NB4 (cell line): ENCODE data around the gene HNRNPDL.

ENCODE experiments used
- DNase-seq: peaks from one replicate; pipeline ENCODE4 v3.0.0; 2010; ENCODE audit warnings: low read depth
- H3K4me3 ChIP-seq: one replicate; pipeline ENCODE4 v1.5.1; 2011; ENCODE audit warnings: mild to moderate bottlenecking, low read depth, low read length, moderate library complexity
- MYC ChIP-seq: IDR thresholded peaks from 2 replicates; pipeline ENCODE4 v1.6.1; 2011; ENCODE audit warnings: low read depth, low read length
- POLR2A ChIP-seq: IDR thresholded peaks from 2 replicates; pipeline ENCODE4 v1.6.1; 2011; ENCODE audit warnings: mild to moderate bottlenecking; ENCODE audit not compliant: insufficient read length; ENCODE audit errors: extremely low read depth
- TF ChIP-seq, protein P1 (sequence below): IDR thresholded peaks from 2 replicates; pipeline ENCODE4 v1.6.1; 2011; ENCODE audit warnings: low read depth, low read length
- TF ChIP-seq, protein P2 (sequence below): IDR thresholded peaks from one replicate; pipeline ENCODE4 v1.5.1; 2012; ENCODE audit warnings: low read depth, low read length

The HNRNPDL gene

DNA sequence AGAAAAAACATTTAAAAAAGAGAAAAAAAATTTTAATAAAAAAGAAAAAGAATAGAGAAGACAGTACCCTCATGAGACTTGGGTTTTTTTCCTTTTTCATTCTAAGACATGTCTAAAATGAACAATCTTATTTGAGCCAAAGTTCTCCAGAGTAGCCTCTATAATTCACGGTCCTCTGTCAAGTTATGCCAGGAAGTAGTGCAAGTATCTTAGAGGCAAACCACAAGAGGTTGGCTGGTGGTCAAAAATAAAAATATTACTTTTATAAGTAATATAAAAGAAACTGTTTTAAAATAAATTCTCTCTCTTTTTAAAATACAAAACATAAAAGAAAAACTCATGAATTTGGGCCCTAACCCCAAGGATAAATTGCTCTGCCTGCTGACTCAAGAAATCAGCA is 26.5 kb downstream of the HNRNPDL start:
- TF ChIP-seq, protein P1, sequence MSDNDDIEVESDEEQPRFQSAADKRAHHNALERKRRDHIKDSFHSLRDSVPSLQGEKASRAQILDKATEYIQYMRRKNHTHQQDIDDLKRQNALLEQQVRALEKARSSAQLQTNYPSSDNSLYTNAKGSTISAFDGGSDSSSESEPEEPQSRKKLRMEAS, result no peak
- no peak for TF ChIP-seq MYC
- no peak for TF ChIP-seq POLR2A
- TF ChIP-seq, protein P2, sequence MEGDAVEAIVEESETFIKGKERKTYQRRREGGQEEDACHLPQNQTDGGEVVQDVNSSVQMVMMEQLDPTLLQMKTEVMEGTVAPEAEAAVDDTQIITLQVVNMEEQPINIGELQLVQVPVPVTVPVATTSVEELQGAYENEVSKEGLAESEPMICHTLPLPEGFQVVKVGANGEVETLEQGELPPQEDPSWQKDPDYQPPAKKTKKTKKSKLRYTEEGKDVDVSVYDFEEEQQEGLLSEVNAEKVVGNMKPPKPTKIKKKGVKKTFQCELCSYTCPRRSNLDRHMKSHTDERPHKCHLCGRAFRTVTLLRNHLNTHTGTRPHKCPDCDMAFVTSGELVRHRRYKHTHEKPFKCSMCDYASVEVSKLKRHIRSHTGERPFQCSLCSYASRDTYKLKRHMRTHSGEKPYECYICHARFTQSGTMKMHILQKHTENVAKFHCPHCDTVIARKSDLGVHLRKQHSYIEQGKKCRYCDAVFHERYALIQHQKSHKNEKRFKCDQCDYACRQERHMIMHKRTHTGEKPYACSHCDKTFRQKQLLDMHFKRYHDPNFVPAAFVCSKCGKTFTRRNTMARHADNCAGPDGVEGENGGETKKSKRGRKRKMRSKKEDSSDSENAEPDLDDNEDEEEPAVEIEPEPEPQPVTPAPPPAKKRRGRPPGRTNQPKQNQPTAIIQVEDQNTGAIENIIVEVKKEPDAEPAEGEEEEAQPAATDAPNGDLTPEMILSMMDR, result no peak
- no peak overlapping the region for H3K4me3 ChIP-seq
- no peak for DNase-seq

- DNase-seq, result no peak
- no peak for TF ChIP-seq MYC
- TF ChIP-seq, protein P1, result no peak
- TF ChIP-seq, protein P2, result no peak
- no peak for TF ChIP-seq POLR2A
- no peak overlapping the region for H3K4me3 ChIP-seq
Observed at GRCh38 chr4:82402196-82402775, 28.0 kb downstream of the HNRNPDL start.

- no peak for DNase-seq
- no peak for TF ChIP-seq POLR2A
- TF ChIP-seq, protein P1, result no peak
- TF ChIP-seq, protein P2, result no peak
- TF ChIP-seq MYC, result no peak
Observed at GRCh38 chr4:82401600-82401999, 28.7 kb downstream of the HNRNPDL start.

GRCh38 chr4:82398263-82398662 is 32.0 kb downstream of the HNRNPDL start:
- no peak overlapping the region for H3K4me3 ChIP-seq
- DNase-seq, result no peak
- TF ChIP-seq POLR2A, result no peak
- TF ChIP-seq, protein P2, result no peak
- TF ChIP-seq, protein P1, result no peak
- no peak for TF ChIP-seq MYC

More at GRCh38 chr4:82401600-82401999, 28.7 kb downstream of the HNRNPDL start:
- no peak overlapping the region for H3K4me3 ChIP-seq

GRCh38 chr4:82397527-82397926 is 32.7 kb downstream of the HNRNPDL start:
- H3K4me3 ChIP-seq, result no peak overlapping the region
- TF ChIP-seq MYC, result no peak
- TF ChIP-seq POLR2A, result no peak
- TF ChIP-seq, protein P2, result no peak
- TF ChIP-seq, protein P1, result no peak
- DNase-seq, result no peak
